WTC11 (cell line): ENCODE data around the gene SYT17. TPM values are rescaled to one million over a fixed set of nuclear protein-coding genes. Genes with fewer than 3 reads are reported as not detected.

Experiments used
- ATAC-seq: fragments of 200-7000 bp; cut with Tn5 transposase; 2 replicates; pipeline ENCODE4 v1.10.0; 2021; ENCODE audit warnings: mild to moderate bottlenecking, moderate library complexity
- CTCF ChIA-PET: fragments of 300-600 bp; sonication (Branson Sonifier 250); formaldehyde crosslinking; loops from one replicate; lab custom pipeline; 2021; ENCODE audit warnings: antibody characterized with exemption; lab: Charles Lee
- POLR2A ChIA-PET: fragments of 350-600 bp; sonication (Branson Sonifier 250); formaldehyde crosslinking; loops from one replicate; lab custom pipeline; 2021; ENCODE audit warnings: antibody characterized with exemption; lab: Charles Lee
- DNase-seq: peaks from one replicate; pipeline ENCODE4 v3.0.0; 2021; ENCODE audit warnings: low spot score
- H3K27ac Mint-ChIP-seq: 2 replicates; pipeline ENCODE4 v1.8.0; 2021; ENCODE audit warnings: mixed read lengths
- H3K27me3 Mint-ChIP-seq: 2 replicates; pipeline ENCODE4 v1.8.0; 2021; ENCODE audit warnings: low read depth, mild to moderate bottlenecking, moderate library complexity, mixed read lengths
- H3K36me3 Mint-ChIP-seq: 2 replicates; pipeline ENCODE4 v1.8.0; 2021; ENCODE audit warnings: mixed read lengths
- H3K4me1 Mint-ChIP-seq: 2 replicates; pipeline ENCODE4 v1.8.0; 2022; ENCODE audit warnings: mixed read lengths
- H3K4me3 Mint-ChIP-seq: 2 replicates; pipeline ENCODE4 v1.8.0; 2021; ENCODE audit warnings: mild to moderate bottlenecking, moderate library complexity, mixed read lengths
- H3K9me3 Mint-ChIP-seq: 2 replicates; pipeline ENCODE4 v1.8.0; 2021; ENCODE audit warnings: mixed read lengths
- GTF2I ChIP-seq: fragments of 250-450 bp; sonication (Bioruptor Pico); conservative IDR thresholded peaks from 2 replicates; pipeline ENCODE4 v1.4.0; 2021; ENCODE audit warnings: mild to moderate bottlenecking
- IRF2 ChIP-seq: sonication (generic); formaldehyde crosslinking; IDR thresholded peaks from 2 replicates; pipeline ENCODE4 v1.8.0; 2022; ENCODE audit warnings: low read depth, missing genetic modification reagents, borderline replicate concordance
- JAZF1 ChIP-seq: fragments of 250-450 bp; sonication (Bioruptor Pico); IDR thresholded peaks from 2 replicates; pipeline ENCODE4 v1.9.0; 2021; ENCODE audit warnings: moderate library complexity, mild to moderate bottlenecking, inconsistent platforms
- JUN ChIP-seq: sonication (generic); formaldehyde crosslinking; IDR thresholded peaks from 2 replicates; pipeline ENCODE4 v1.8.0; 2023; ENCODE audit warnings: mild to moderate bottlenecking, missing genetic modification reagents
- KAT7 ChIP-seq: sonication (generic); formaldehyde crosslinking; IDR thresholded peaks from 2 replicates; pipeline ENCODE4 v1.8.1; 2023; ENCODE audit warnings: missing genetic modification reagents, mild to moderate bottlenecking, borderline replicate concordance
- MXD4 ChIP-seq: fragments of 250-450 bp; sonication (Bioruptor Pico); IDR thresholded peaks from 2 replicates; pipeline ENCODE4 v1.8.0; 2021; ENCODE audit warnings: mild to moderate bottlenecking, moderate library complexity, borderline replicate concordance
- MYBL2 ChIP-seq: sonication (generic); formaldehyde crosslinking; IDR thresholded peaks from 2 replicates; pipeline ENCODE4 v1.8.1; 2023; ENCODE audit warnings: mild to moderate bottlenecking, moderate library complexity, missing genetic modification reagents
- NFYB ChIP-seq: sonication (generic); formaldehyde crosslinking; conservative IDR thresholded peaks from 2 replicates; pipeline ENCODE4 v1.8.0; 2022; ENCODE audit warnings: low read depth, missing genetic modification reagents
- NR2C2 ChIP-seq: sonication (generic); formaldehyde crosslinking; IDR thresholded peaks from 2 replicates; pipeline ENCODE4 v1.8.0; 2022; ENCODE audit warnings: mild to moderate bottlenecking, missing genetic modification reagents
- OVOL2 ChIP-seq: fragments of 250-450 bp; sonication (Bioruptor Pico); IDR thresholded peaks from 2 replicates; pipeline ENCODE4 v1.9.0; 2021; ENCODE audit warnings: mild to moderate bottlenecking, borderline replicate concordance
- PRRX2 ChIP-seq: fragments of 250-450 bp; sonication (Bioruptor Pico); IDR thresholded peaks from 2 replicates; pipeline ENCODE4 v1.8.0; 2021; ENCODE audit warnings: mild to moderate bottlenecking
- RORB ChIP-seq: fragments of 250-450 bp; sonication (Bioruptor Pico); IDR thresholded peaks from 2 replicates; pipeline ENCODE4 v1.9.0; 2021; ENCODE audit warnings: mild to moderate bottlenecking
- TEAD4 ChIP-seq: sonication (generic); formaldehyde crosslinking; IDR thresholded peaks from 2 replicates; pipeline ENCODE4 v1.8.0; 2022; ENCODE audit warnings: mild to moderate bottlenecking, missing genetic modification reagents
- ZBTB21 ChIP-seq: sonication (generic); formaldehyde crosslinking; IDR thresholded peaks from 2 replicates; pipeline ENCODE4 v1.8.1; 2023; ENCODE audit warnings: mild to moderate bottlenecking, missing genetic modification reagents, borderline replicate concordance
- ZNF317 ChIP-seq: sonication (generic); formaldehyde crosslinking; IDR thresholded peaks from 2 replicates; pipeline ENCODE4 v1.8.1; 2023; ENCODE audit warnings: low read depth, mild to moderate bottlenecking, moderate library complexity, missing genetic modification reagents, borderline replicate concordance
- total RNA-seq: library from RNA; stranded (reverse); gene quantifications from 3 replicates; pipeline ENCODE4 v1.2.3, GENCODE V29; 2021
- TF ChIP-seq, protein P1 (sequence below): sonication (generic); formaldehyde crosslinking; IDR thresholded peaks from 2 replicates; pipeline ENCODE4 v1.8.0; 2023; ENCODE audit warnings: missing genetic modification reagents, mild to moderate bottlenecking, borderline replicate concordance
- TF ChIP-seq, protein P2 (sequence below): fragments of 250-450 bp; sonication (Bioruptor Pico); IDR thresholded peaks from 2 replicates; pipeline ENCODE4 v1.9.0; 2021; ENCODE audit warnings: mild to moderate bottlenecking
- TF ChIP-seq, protein P3 (sequence below): sonication (generic); formaldehyde crosslinking; IDR thresholded peaks from 2 replicates; pipeline ENCODE4 v1.8.0; 2023; ENCODE audit warnings: missing genetic modification reagents
- TF ChIP-seq, protein P4 (sequence below): sonication (generic); formaldehyde crosslinking; IDR thresholded peaks from 2 replicates; pipeline ENCODE4 v1.8.1; 2022; ENCODE audit warnings: low read depth, missing genetic modification reagents, borderline replicate concordance
- TF ChIP-seq, protein P5 (sequence below): fragments of 250-450 bp; sonication (Bioruptor Pico); IDR thresholded peaks from 2 replicates; pipeline ENCODE4 v1.8.0; 2021; ENCODE audit warnings: mild to moderate bottlenecking
- TF ChIP-seq, protein P6 (sequence below): fragments of 250-450 bp; sonication (Bioruptor Pico); IDR thresholded peaks from 2 replicates; pipeline ENCODE4 v1.9.0; 2021; ENCODE audit warnings: mild to moderate bottlenecking, borderline replicate concordance
- TF ChIP-seq, protein P7 (sequence below): sonication (generic); formaldehyde crosslinking; IDR thresholded peaks from 2 replicates; pipeline ENCODE4 v1.8.0; 2022; ENCODE audit warnings: mild to moderate bottlenecking, missing genetic modification reagents

The SYT17 gene
- total RNA-seq, 1 experiment from 2014 or later = 5.5 TPM

DNA sequence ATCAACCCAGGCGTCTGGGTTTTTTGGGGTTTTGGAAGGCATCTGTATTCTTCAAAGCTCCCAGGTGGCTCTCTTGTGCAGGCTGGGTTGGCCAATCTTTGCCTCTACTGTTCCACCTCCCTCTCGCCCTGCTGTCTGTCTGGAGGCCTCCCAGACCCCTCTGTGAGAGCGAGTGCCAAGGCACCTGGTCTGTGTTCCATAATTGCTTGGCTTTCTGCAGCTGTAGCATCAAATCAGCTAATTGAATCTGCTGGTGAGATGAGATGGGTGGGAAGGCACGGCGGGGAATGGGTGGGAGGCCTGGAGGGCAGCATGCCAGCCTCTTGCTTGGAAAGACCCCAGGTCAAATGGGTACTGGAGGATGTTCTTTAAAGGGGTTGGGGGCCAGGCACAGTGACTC lies 64.9 kb downstream of the SYT17 start (continued):
- TF ChIP-seq, protein P1, sequence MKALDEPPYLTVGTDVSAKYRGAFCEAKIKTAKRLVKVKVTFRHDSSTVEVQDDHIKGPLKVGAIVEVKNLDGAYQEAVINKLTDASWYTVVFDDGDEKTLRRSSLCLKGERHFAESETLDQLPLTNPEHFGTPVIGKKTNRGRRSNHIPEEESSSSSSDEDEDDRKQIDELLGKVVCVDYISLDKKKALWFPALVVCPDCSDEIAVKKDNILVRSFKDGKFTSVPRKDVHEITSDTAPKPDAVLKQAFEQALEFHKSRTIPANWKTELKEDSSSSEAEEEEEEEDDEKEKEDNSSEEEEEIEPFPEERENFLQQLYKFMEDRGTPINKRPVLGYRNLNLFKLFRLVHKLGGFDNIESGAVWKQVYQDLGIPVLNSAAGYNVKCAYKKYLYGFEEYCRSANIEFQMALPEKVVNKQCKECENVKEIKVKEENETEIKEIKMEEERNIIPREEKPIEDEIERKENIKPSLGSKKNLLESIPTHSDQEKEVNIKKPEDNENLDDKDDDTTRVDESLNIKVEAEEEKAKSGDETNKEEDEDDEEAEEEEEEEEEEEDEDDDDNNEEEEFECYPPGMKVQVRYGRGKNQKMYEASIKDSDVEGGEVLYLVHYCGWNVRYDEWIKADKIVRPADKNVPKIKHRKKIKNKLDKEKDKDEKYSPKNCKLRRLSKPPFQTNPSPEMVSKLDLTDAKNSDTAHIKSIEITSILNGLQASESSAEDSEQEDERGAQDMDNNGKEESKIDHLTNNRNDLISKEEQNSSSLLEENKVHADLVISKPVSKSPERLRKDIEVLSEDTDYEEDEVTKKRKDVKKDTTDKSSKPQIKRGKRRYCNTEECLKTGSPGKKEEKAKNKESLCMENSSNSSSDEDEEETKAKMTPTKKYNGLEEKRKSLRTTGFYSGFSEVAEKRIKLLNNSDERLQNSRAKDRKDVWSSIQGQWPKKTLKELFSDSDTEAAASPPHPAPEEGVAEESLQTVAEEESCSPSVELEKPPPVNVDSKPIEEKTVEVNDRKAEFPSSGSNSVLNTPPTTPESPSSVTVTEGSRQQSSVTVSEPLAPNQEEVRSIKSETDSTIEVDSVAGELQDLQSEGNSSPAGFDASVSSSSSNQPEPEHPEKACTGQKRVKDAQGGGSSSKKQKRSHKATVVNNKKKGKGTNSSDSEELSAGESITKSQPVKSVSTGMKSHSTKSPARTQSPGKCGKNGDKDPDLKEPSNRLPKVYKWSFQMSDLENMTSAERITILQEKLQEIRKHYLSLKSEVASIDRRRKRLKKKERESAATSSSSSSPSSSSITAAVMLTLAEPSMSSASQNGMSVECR (CRISPR knock-in tag) = no peak
- TF ChIP-seq NFYB (CRISPR knock-in tag) (no peak), GTF2I (no peak), NR2C2 (CRISPR knock-in tag) (no peak), MXD4 (CRISPR knock-in tag) (no peak), MYBL2 (CRISPR knock-in tag) (no peak)
- TF ChIP-seq, protein P2, sequence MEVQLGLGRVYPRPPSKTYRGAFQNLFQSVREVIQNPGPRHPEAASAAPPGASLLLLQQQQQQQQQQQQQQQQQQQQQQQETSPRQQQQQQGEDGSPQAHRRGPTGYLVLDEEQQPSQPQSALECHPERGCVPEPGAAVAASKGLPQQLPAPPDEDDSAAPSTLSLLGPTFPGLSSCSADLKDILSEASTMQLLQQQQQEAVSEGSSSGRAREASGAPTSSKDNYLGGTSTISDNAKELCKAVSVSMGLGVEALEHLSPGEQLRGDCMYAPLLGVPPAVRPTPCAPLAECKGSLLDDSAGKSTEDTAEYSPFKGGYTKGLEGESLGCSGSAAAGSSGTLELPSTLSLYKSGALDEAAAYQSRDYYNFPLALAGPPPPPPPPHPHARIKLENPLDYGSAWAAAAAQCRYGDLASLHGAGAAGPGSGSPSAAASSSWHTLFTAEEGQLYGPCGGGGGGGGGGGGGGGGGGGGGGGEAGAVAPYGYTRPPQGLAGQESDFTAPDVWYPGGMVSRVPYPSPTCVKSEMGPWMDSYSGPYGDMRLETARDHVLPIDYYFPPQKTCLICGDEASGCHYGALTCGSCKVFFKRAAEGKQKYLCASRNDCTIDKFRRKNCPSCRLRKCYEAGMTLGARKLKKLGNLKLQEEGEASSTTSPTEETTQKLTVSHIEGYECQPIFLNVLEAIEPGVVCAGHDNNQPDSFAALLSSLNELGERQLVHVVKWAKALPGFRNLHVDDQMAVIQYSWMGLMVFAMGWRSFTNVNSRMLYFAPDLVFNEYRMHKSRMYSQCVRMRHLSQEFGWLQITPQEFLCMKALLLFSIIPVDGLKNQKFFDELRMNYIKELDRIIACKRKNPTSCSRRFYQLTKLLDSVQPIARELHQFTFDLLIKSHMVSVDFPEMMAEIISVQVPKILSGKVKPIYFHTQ = no peak
- TF ChIP-seq, protein P3, sequence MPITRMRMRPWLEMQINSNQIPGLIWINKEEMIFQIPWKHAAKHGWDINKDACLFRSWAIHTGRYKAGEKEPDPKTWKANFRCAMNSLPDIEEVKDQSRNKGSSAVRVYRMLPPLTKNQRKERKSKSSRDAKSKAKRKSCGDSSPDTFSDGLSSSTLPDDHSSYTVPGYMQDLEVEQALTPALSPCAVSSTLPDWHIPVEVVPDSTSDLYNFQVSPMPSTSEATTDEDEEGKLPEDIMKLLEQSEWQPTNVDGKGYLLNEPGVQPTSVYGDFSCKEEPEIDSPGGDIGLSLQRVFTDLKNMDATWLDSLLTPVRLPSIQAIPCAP (CRISPR knock-in tag) = no peak
- TF ChIP-seq, all 79 proteins: peak for 0

DNA sequence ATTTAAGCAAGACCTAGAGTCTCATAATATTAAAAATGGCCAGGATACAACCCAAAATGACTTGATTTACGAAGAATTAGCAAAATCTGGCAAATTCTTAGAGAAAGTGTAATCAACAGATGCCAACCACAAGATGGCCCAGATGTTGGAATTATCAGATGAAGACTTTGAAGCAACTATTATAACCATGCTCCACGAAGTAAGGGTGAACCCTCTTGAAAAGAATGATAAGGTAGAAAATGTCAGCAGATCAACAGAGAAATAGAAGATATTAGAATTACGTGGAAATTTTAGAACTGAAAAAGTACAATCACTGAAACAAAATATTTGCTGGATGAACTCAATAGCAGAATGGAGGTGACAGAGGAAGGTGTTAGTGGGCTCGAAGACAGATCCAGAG lies 67.4 kb downstream of the SYT17 start:
- H3K4me3 Mint-ChIP-seq = no peak overlapping the region
- ATAC-seq (no peak), DNase-seq (no peak)
- no peak overlapping the region for H3K27ac Mint-ChIP-seq
- H3K9me3 Mint-ChIP-seq = peaks cover 37% of the 10 kb centered on the region
- peaks cover 2% of the 10 kb centered on the region; the same call in 1 of the 2 replicates for H3K27me3 Mint-ChIP-seq
- POLR2A ChIA-PET = no interaction called here
- TF ChIP-seq, protein P4, sequence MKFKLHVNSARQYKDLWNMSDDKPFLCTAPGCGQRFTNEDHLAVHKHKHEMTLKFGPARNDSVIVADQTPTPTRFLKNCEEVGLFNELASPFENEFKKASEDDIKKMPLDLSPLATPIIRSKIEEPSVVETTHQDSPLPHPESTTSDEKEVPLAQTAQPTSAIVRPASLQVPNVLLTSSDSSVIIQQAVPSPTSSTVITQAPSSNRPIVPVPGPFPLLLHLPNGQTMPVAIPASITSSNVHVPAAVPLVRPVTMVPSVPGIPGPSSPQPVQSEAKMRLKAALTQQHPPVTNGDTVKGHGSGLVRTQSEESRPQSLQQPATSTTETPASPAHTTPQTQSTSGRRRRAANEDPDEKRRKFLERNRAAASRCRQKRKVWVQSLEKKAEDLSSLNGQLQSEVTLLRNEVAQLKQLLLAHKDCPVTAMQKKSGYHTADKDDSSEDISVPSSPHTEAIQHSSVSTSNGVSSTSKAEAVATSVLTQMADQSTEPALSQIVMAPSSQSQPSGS (CRISPR knock-in tag) = no peak
- TF ChIP-seq RORB (no peak), PRRX2 (CRISPR knock-in tag) (no peak), OVOL2 (CRISPR knock-in tag) (no peak), ZBTB21 (CRISPR knock-in tag) (no peak), KAT7 (CRISPR knock-in tag) (no peak), JAZF1 (CRISPR knock-in tag) (no peak), MXD4 (CRISPR knock-in tag) (no peak), IRF2 (CRISPR knock-in tag) (no peak), ZNF317 (CRISPR knock-in tag) (no peak), JUN (CRISPR knock-in tag) (no peak), TEAD4 (CRISPR knock-in tag) (no peak)
- TF ChIP-seq, protein P5, sequence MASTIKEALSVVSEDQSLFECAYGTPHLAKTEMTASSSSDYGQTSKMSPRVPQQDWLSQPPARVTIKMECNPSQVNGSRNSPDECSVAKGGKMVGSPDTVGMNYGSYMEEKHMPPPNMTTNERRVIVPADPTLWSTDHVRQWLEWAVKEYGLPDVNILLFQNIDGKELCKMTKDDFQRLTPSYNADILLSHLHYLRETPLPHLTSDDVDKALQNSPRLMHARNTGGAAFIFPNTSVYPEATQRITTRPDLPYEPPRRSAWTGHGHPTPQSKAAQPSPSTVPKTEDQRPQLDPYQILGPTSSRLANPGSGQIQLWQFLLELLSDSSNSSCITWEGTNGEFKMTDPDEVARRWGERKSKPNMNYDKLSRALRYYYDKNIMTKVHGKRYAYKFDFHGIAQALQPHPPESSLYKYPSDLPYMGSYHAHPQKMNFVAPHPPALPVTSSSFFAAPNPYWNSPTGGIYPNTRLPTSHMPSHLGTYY (CRISPR knock-in tag) = no peak
- TF ChIP-seq, protein P6, sequence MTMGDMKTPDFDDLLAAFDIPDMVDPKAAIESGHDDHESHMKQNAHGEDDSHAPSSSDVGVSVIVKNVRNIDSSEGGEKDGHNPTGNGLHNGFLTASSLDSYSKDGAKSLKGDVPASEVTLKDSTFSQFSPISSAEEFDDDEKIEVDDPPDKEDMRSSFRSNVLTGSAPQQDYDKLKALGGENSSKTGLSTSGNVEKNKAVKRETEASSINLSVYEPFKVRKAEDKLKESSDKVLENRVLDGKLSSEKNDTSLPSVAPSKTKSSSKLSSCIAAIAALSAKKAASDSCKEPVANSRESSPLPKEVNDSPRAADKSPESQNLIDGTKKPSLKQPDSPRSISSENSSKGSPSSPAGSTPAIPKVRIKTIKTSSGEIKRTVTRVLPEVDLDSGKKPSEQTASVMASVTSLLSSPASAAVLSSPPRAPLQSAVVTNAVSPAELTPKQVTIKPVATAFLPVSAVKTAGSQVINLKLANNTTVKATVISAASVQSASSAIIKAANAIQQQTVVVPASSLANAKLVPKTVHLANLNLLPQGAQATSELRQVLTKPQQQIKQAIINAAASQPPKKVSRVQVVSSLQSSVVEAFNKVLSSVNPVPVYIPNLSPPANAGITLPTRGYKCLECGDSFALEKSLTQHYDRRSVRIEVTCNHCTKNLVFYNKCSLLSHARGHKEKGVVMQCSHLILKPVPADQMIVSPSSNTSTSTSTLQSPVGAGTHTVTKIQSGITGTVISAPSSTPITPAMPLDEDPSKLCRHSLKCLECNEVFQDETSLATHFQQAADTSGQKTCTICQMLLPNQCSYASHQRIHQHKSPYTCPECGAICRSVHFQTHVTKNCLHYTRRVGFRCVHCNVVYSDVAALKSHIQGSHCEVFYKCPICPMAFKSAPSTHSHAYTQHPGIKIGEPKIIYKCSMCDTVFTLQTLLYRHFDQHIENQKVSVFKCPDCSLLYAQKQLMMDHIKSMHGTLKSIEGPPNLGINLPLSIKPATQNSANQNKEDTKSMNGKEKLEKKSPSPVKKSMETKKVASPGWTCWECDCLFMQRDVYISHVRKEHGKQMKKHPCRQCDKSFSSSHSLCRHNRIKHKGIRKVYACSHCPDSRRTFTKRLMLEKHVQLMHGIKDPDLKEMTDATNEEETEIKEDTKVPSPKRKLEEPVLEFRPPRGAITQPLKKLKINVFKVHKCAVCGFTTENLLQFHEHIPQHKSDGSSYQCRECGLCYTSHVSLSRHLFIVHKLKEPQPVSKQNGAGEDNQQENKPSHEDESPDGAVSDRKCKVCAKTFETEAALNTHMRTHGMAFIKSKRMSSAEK (CRISPR knock-in tag) = no peak
- TF ChIP-seq, protein P7, sequence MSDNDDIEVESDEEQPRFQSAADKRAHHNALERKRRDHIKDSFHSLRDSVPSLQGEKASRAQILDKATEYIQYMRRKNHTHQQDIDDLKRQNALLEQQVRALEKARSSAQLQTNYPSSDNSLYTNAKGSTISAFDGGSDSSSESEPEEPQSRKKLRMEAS (CRISPR knock-in tag) = no peak
- H3K4me1 Mint-ChIP-seq = peaks cover 5% of the 10 kb centered on the region; the same call in 1 of the 2 replicates
- CTCF ChIA-PET = interaction anchor here (4.3 kb wide), 1 partner anchor 12 kb away, joined by 15 read pairs; no protein-coding TSS in a partner anchor
- peaks cover 21% of the 10 kb centered on the region for H3K36me3 Mint-ChIP-seq
